K562 (cell line): ENCODE results near the gene SLC6A16. TPM values are rescaled to one million over a fixed set of nuclear protein-coding genes. Genes with fewer than 3 reads are reported as not detected.

ENCODE experiments used
- ATAC-seq: fragments of 200-7000 bp; cut with Tn5 transposase; 3 replicates; pipeline ENCODE4 v1.9.1; 2020; ENCODE audit warnings: moderate library complexity
- BruUV-seq: library from RNA; stranded (reverse); fragments of 400-500 nt; replicated peaks from 2 replicates; lab custom pipeline; 2021; lab: Mats Ljungman, UMichigan
- CTCF ChIA-PET: fragments of 300-600 bp; formaldehyde crosslinking; extraction: SDS; loops from one replicate; lab custom pipeline; 2021; ENCODE audit warnings: low intra/inter-chr PET ratio; lab: Yijun Ruan, JAX
- POLR2A ChIA-PET: fragments of 300-600, 350-650 bp; sonication (Branson Sonifier 250); formaldehyde crosslinking; extraction: SDS; loops from one replicate; lab custom pipeline; 2021; ENCODE audit warnings: antibody characterized with exemption, inconsistent platforms; lab: Yijun Ruan, JAX
- DNase-seq, 4 experiments: peaks; one replicate each; pipeline versions ENCODE4 v3.0.0 to v3.0.0-alpha.2; 2011 to 2018; ENCODE audit warnings: low spot score in 3 of 4, mixed read lengths in 3 of 4; ENCODE audit errors: extremely low read depth in 1 of 4
- FAIRE-seq: peaks from 2 replicates; lab custom pipeline; 2011; peaks lifted over from hg19 to GRCh38; lab: Jason Lieb, UNC
- H2AFZ ChIP-seq: 2 replicates; pipeline ENCODE4 v1.6.0; 2011; ENCODE audit warnings: low read depth, low read length, control low read depth, inconsistent platforms
- H3K27ac ChIP-seq: fragments of 200-600 bp; 3 replicates; pipeline ENCODE4 v1.8.0; 2011; ENCODE audit warnings: low read depth, mild to moderate bottlenecking, control low read depth, inconsistent platforms, low read length, moderate library complexity, mixed read lengths; ENCODE audit errors: extremely low read depth
- H3K27me3 ChIP-seq, 2 experiments: fragments of 300-600 bp in 1 of 2; 2 replicates in 1 of 2; 3 replicates in 1 of 2; pipeline versions ENCODE4 v1.6.0 to v1.8.0; 2011; ENCODE audit warnings: inconsistent platforms in 2 of 2, low read length in 2 of 2, mild to moderate bottlenecking in 1 of 2, mixed read lengths in 1 of 2, moderate library complexity in 1 of 2; ENCODE audit not compliant: control insufficient read depth in 2 of 2, insufficient read depth in 2 of 2
- H3K36me3 ChIP-seq: fragments of 300-600 bp; 3 replicates; pipeline ENCODE4 v1.8.0; 2011; ENCODE audit warnings: mild to moderate bottlenecking, low read length, inconsistent platforms; ENCODE audit not compliant: control insufficient read depth, insufficient read depth
- H3K4me1 ChIP-seq, 2 experiments: fragments of 200-600 bp in 1 of 2; replicated peaks in 1 of 2; 2 replicates in 1 of 2; 3 replicates in 1 of 2; pipeline versions ENCODE4 v1.5.1 to v1.8.0; 2011; ENCODE audit warnings: inconsistent platforms in 2 of 2, low read length in 2 of 2, mild to moderate bottlenecking in 1 of 2, mixed read lengths in 1 of 2, moderate library complexity in 1 of 2; ENCODE audit not compliant: control insufficient read depth in 2 of 2, insufficient read depth in 2 of 2
- H3K4me2 ChIP-seq: 2 replicates; pipeline ENCODE4 v1.6.1; 2011; ENCODE audit warnings: low read length, control low read depth, inconsistent platforms, mixed read lengths; ENCODE audit not compliant: insufficient read depth
- H3K4me3 ChIP-seq: fragments of 200-600 bp; sonication (generic), shearing (Covaris generic); 2 replicates; pipeline ENCODE4 v1.5.1; 2016; ENCODE audit warnings: control low read depth, inconsistent platforms
- H3K79me2 ChIP-seq: fragments of 200-600 bp; 3 replicates; pipeline ENCODE4 v1.8.0; 2011; ENCODE audit warnings: low read length, inconsistent platforms; ENCODE audit not compliant: control insufficient read depth, insufficient read depth
- H3K9ac ChIP-seq, 2 experiments: 2 replicates each; pipeline versions ENCODE4 v1.6.0 to v1.6.1; 2011; ENCODE audit warnings: low read depth in 2 of 2, low read length in 2 of 2, control low read depth in 1 of 2, inconsistent platforms in 1 of 2, mild to moderate bottlenecking in 1 of 2, mixed read lengths in 1 of 2; ENCODE audit not compliant: insufficient read depth in 1 of 2
- H3K9me1 ChIP-seq: one replicate; pipeline ENCODE4 v1.6.0; 2011; ENCODE audit warnings: inconsistent platforms, mild to moderate bottlenecking, low read length, moderate library complexity; ENCODE audit not compliant: control insufficient read depth, insufficient read depth
- H3K9me3 ChIP-seq: replicated peaks from 2 replicates; pipeline ENCODE4 v1.5.1; 2011; ENCODE audit warnings: low read depth, low read length, inconsistent platforms; ENCODE audit not compliant: control insufficient read depth, insufficient read depth
- H4K20me1 ChIP-seq: replicated peaks from 2 replicates; pipeline ENCODE4 v1.6.1; 2011; ENCODE audit warnings: low read length, inconsistent platforms, mixed read lengths; ENCODE audit not compliant: control insufficient read depth, insufficient read depth
- BHLHE40 ChIP-seq: IDR thresholded peaks from 2 replicates; pipeline ENCODE4 v1.6.1; 2011; ENCODE audit warnings: low read length, improper control_type of control experiment
- FOXA1 ChIP-seq: fragments of 450-650 bp; IDR thresholded peaks from 2 replicates; pipeline ENCODE4 v1.6.1; 2016; ENCODE audit warnings: mild to moderate bottlenecking, borderline replicate concordance
- JUN ChIP-seq, 2 experiments: sonication (generic) in 1 of 2; formaldehyde crosslinking in 1 of 2; IDR thresholded peaks; 2 replicates each; pipeline versions ENCODE4 v1.6.1 to v1.8.0; 2012 to 2022; ENCODE audit warnings: borderline replicate concordance in 2 of 2, mild to moderate bottlenecking in 2 of 2, improper control_type of control experiment in 1 of 2, low read depth in 1 of 2, low read length in 1 of 2, missing genetic modification reagents in 1 of 2
- LARP7 ChIP-seq: fragments of 450-650 bp; IDR thresholded peaks from 2 replicates; pipeline ENCODE4 v1.6.1; 2016
- NFIX ChIP-seq: fragments of 250-450 bp; sonication (Bioruptor Pico); IDR thresholded peaks from 2 replicates; pipeline ENCODE4 v1.4.0; 2020; ENCODE audit warnings: low read depth, mild to moderate bottlenecking, moderate library complexity
- WGBS: fragments of 100-300 bp; shearing (Covaris generic); methylation state at CpG from one replicate; pipeline ENCODE4 v1.1.6; 2016; ENCODE audit warnings: low coverage, mixed read lengths; ENCODE audit not compliant: insufficient coverage; ENCODE audit errors: missing lambda C conversion rate; 5-methylcytosine and 5-hydroxymethylcytosine counted together
- in situ Hi-C: fragments of 300-500 bp; cut with MboI; formaldehyde crosslinking; loops from 4 replicates; pipeline ENCODE4 v1.15.0; 2018; ENCODE audit warnings: inconsistent platforms, mixed read lengths
- intact Hi-C: fragments of 100-400 bp; cut with micrococcal nuclease; formaldehyde crosslinking; loops from 2 replicates; pipeline ENCODE4 v1.14.2; 2022
- polyA plus RNA-seq, 8 experiments: library from polyadenylated mRNA; depleted of rRNA in 4 of 8; stranded (reverse) in 5 of 8; unstranded in 3 of 8; fragments of >200 nt; fragmentation: Nextera tagmentation in 2 of 8; fragmentation: Illumina TruSeq in 1 of 8; extraction: Ambion mirVana in 2 of 8; extraction: Trizol in 1 of 8; gene quantifications; 2 replicates each; pipeline versions ENCODE4 v1.2.1 to v1.2.3, GENCODE V29; 2011 to 2014; ENCODE audit warnings: inconsistent platforms in 1 of 8, missing spikeins in 1 of 8
- total RNA-seq, 7 experiments: library from RNA; depleted of rRNA in 6 of 7; stranded (reverse); fragments of >200 nt in 6 of 7; fragmentation: Illumina TruSeq in 2 of 7; extraction: Trizol in 2 of 7; gene quantifications; 2 replicates each; pipeline versions ENCODE4 v1.2.1 to v1.2.3, GENCODE V29; 2011 to 2021; ENCODE audit warnings: low replicate concordance in 1 of 7

SLC6A16 gene
- total and polyA plus RNA-seq, 9 of the 15 experiments (the other 6 are each of a cell fraction or from before 2014, with no cell fraction given), result 0.05 to 0.95 (median 0.36) TPM

GRCh38 chr19:49243726-49244125, 81.3 kb downstream of the SLC6A16 start (continued):
- TF ChIP-seq NFIX (CRISPR knock-in tag) (no peak), JUN (IDR thresholded peaks at IDR 0.05; ENCODE audit: borderline replicate concordance, low read depth, low read length) (no peak), JUN (CRISPR knock-in tag; IDR thresholded peaks at IDR 0.05; ENCODE audit: borderline replicate concordance) (no peak), FOXA1 (no peak), BHLHE40 (no peak)

- Histone ChIP-seq H3K4me3 (no peak overlapping the region), H3K4me2 (no peak overlapping the region), H3K4me1 (no peaks in the 10 kb centered on the region), H3K9me1 (no peaks in the 10 kb centered on the region), H2AFZ (no peak overlapping the region), H3K27me3 (peaks cover under 1 to 8% of the 10 kb centered on the region in 2 experiments; a peak in 3 of 5 replicates), H3K9me3 (no peaks in the 10 kb centered on the region), H3K27ac (no peak overlapping the region), H4K20me1 (no peaks in the 10 kb centered on the region), H3K79me2 (no peaks in the 10 kb centered on the region), H3K9ac (no peak overlapping the region), H3K36me3 (no peaks in the 10 kb centered on the region)
- POLR2A ChIA-PET, result interaction anchor here (0.6 to 1.1 kb wide), 2 partner anchors 12 to 973 kb away, joined by 3 to 4 read pairs; no protein-coding TSS in a partner anchor
- 9% methylated on average over 4 of the region's 6 CpGs for WGBS
- CTCF ChIA-PET, result no interaction called here
- no peak for DNase-seq
- ATAC-seq, result no peak
- FAIRE-seq, result no peak
- in situ Hi-C loops, result no loop called here
- BruUV-seq, result no TSS peak
- no peak for TF ChIP-seq LARP7
- intact Hi-C loops, result no loop called here
Observed at GRCh38 chr19:49243129-49243528, 81.9 kb downstream of the SLC6A16 start.
